ENCODE measurements around the gene GRID2. TPM values are rescaled to one million over a fixed set of nuclear protein-coding genes. Genes with fewer than 3 reads are reported as not detected.

The GRID2 gene
- polyA plus RNA-seq, 1 of the 3 experiments (the other 2 are of a cell fraction), result not detected

DNA sequence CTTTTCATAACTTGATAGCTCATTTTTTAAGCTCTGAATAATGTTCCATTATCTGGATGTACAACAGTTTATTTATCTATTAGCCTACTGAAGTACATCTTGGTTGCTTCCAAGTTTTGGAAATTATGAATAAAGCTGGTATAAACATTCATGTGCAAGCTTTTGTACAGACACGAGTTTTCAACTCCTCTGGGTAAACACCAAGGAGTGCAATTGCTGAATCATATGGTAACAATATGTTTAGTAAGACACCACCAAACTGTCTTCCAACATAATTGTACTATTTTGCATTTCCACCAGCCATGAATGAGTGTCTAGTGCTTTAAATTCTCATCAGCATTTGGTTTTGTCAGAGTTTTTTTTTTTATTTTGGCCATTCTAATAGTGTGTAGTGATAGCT is 1258.1 kb downstream of the GRID2 start (continued):
- TF ChIP-seq, protein P1, sequence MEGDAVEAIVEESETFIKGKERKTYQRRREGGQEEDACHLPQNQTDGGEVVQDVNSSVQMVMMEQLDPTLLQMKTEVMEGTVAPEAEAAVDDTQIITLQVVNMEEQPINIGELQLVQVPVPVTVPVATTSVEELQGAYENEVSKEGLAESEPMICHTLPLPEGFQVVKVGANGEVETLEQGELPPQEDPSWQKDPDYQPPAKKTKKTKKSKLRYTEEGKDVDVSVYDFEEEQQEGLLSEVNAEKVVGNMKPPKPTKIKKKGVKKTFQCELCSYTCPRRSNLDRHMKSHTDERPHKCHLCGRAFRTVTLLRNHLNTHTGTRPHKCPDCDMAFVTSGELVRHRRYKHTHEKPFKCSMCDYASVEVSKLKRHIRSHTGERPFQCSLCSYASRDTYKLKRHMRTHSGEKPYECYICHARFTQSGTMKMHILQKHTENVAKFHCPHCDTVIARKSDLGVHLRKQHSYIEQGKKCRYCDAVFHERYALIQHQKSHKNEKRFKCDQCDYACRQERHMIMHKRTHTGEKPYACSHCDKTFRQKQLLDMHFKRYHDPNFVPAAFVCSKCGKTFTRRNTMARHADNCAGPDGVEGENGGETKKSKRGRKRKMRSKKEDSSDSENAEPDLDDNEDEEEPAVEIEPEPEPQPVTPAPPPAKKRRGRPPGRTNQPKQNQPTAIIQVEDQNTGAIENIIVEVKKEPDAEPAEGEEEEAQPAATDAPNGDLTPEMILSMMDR (IDR thresholded peaks at IDR 0.05), result no peak
- TF ChIP-seq RCOR1 (IDR thresholded peaks at IDR 0.05; ENCODE audit: low read length), result no peak
- TF ChIP-seq, protein P2, sequence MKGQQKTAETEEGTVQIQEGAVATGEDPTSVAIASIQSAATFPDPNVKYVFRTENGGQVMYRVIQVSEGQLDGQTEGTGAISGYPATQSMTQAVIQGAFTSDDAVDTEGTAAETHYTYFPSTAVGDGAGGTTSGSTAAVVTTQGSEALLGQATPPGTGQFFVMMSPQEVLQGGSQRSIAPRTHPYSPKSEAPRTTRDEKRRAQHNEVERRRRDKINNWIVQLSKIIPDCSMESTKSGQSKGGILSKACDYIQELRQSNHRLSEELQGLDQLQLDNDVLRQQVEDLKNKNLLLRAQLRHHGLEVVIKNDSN (IDR thresholded peaks at IDR 0.05; ENCODE audit: borderline replicate concordance, low read depth), result no peak
- TF ChIP-seq, protein P3, sequence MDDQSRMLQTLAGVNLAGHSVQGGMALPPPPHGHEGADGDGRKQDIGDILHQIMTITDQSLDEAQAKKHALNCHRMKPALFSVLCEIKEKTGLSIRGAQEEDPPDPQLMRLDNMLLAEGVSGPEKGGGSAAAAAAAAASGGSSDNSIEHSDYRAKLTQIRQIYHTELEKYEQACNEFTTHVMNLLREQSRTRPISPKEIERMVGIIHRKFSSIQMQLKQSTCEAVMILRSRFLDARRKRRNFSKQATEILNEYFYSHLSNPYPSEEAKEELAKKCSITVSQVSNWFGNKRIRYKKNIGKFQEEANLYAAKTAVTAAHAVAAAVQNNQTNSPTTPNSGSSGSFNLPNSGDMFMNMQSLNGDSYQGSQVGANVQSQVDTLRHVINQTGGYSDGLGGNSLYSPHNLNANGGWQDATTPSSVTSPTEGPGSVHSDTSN (IDR thresholded peaks at IDR 0.05), result no peak

DNA sequence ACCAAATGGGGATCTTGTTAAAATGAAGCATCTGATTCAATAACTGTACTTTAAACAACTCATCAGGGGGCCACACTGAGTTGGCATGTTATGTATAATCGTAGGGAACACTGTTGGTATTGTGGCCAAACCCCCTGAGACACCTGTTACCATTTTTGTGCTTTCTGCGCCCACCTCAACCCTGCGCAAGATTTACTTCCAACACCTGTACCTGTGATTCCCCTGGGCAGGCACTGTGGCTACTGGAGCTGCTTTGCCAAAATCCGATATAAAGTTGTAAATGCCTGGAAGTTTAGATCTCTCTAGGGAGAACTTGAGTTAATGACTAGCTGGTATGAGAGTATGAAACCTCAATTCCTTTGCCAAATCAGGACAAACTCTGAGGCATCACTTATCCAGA is 1265.0 kb downstream of the GRID2 start:
- no peaks in the 10 kb centered on the region for H3K36me3 ChIP-seq (replicated peaks in 1 of 2; ENCODE audit: control insufficient read depth in 1 of 2, insufficient read depth in 2 of 2, low read length in 1 of 2)
- no peak overlapping the region for H3K27ac ChIP-seq (ENCODE audit: low read depth in 2 of 2, low read length in 1 of 2)
- H3K4me3 ChIP-seq (ENCODE audit: low read depth in 2 of 2, low read length in 1 of 2), result no peak overlapping the region
- no peaks in the 10 kb centered on the region for H3K27me3 ChIP-seq (ENCODE audit: insufficient read depth)
- H3K9me2 ChIP-seq, result no peaks in the 10 kb centered on the region
- no peak for DNase-seq
- no peaks in the 10 kb centered on the region for H3K79me2 ChIP-seq (ENCODE audit: insufficient read depth)
- H3K4me2 ChIP-seq, result no peak overlapping the region
- H3K9me3 ChIP-seq, result no peaks in the 10 kb centered on the region
- no peaks in the 10 kb centered on the region; a peak in 1 of 4 replicates for H3K4me1 ChIP-seq (ENCODE audit: control insufficient read depth in 1 of 2, insufficient read depth in 2 of 2, low read depth in 1 of 2, low read length in 1 of 2)
- TF ChIP-seq, protein P4, sequence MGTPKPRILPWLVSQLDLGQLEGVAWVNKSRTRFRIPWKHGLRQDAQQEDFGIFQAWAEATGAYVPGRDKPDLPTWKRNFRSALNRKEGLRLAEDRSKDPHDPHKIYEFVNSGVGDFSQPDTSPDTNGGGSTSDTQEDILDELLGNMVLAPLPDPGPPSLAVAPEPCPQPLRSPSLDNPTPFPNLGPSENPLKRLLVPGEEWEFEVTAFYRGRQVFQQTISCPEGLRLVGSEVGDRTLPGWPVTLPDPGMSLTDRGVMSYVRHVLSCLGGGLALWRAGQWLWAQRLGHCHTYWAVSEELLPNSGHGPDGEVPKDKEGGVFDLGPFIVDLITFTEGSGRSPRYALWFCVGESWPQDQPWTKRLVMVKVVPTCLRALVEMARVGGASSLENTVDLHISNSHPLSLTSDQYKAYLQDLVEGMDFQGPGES (IDR thresholded peaks at IDR 0.05; ENCODE audit: low read depth, low read length), result no peak
- TF ChIP-seq EP300 (IDR thresholded peaks at IDR 0.05; ENCODE audit: borderline replicate concordance in 1 of 2, low read depth in 1 of 2, low read length in 1 of 2) (no peak), RCOR1 (IDR thresholded peaks at IDR 0.05; ENCODE audit: low read length) (no peak), SMC3 (IDR thresholded peaks at IDR 0.05; ENCODE audit: low read depth, low read length) (no peak), RXRA (IDR thresholded peaks at IDR 0.05; ENCODE audit: borderline replicate concordance, low read depth) (no peak), POLR2AphosphoS5 (IDR thresholded peaks at IDR 0.05; ENCODE audit: low read depth, low read length) (no peak), NRF1 (IDR thresholded peaks at IDR 0.05; ENCODE audit: low read depth, low read length) (no peak), MXI1 (IDR thresholded peaks at IDR 0.05; ENCODE audit: low read depth, low read length) (no peak), NFIC (IDR thresholded peaks at IDR 0.05; ENCODE audit: borderline replicate concordance) (no peak), TCF12 (IDR thresholded peaks at IDR 0.05) (no peak)
- TF ChIP-seq, protein P5, sequence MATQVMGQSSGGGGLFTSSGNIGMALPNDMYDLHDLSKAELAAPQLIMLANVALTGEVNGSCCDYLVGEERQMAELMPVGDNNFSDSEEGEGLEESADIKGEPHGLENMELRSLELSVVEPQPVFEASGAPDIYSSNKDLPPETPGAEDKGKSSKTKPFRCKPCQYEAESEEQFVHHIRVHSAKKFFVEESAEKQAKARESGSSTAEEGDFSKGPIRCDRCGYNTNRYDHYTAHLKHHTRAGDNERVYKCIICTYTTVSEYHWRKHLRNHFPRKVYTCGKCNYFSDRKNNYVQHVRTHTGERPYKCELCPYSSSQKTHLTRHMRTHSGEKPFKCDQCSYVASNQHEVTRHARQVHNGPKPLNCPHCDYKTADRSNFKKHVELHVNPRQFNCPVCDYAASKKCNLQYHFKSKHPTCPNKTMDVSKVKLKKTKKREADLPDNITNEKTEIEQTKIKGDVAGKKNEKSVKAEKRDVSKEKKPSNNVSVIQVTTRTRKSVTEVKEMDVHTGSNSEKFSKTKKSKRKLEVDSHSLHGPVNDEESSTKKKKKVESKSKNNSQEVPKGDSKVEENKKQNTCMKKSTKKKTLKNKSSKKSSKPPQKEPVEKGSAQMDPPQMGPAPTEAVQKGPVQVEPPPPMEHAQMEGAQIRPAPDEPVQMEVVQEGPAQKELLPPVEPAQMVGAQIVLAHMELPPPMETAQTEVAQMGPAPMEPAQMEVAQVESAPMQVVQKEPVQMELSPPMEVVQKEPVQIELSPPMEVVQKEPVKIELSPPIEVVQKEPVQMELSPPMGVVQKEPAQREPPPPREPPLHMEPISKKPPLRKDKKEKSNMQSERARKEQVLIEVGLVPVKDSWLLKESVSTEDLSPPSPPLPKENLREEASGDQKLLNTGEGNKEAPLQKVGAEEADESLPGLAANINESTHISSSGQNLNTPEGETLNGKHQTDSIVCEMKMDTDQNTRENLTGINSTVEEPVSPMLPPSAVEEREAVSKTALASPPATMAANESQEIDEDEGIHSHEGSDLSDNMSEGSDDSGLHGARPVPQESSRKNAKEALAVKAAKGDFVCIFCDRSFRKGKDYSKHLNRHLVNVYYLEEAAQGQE (IDR thresholded peaks at IDR 0.05; ENCODE audit: low read depth, low read length), result no peak
- WGBS (ENCODE audit: low lambda C conversion rate), result 66% methylated on average over 4 of the region's 4 CpGs
- no peaks in the 10 kb centered on the region for H4K20me1 ChIP-seq (ENCODE audit: insufficient read depth)
- CTCF ChIA-PET, result no interaction called here
- POLR2A ChIA-PET, result no interaction called here
- no peak overlapping the region for H3K9ac ChIP-seq
- no peak overlapping the region for H2AFZ ChIP-seq (ENCODE audit: low read depth)
- no peaks in the 10 kb centered on the region for H3F3A ChIP-seq (replicated peaks; ENCODE audit: insufficient read depth)

Data from SK-N-SH (cell line).